Activated CD4-positive, CD25-positive, alpha-beta regulatory T cell treated with anti-CD3 and anti-CD28 coated beads, Interleukin-2, amount 50 U/mL, for 24 hours (primary cell): ENCODE measurements around the gene TUBA8.
"Not testable (repeated sequence)": the region's sequence is repeated elsewhere in the genome, so short reads cannot be mapped to it uniquely, and the experiment has no call there.

ENCODE experiments used
- ATAC-seq, 2 donors: fragments of 150-1000 bp; cut with Tn5 transposase; one replicate each; pipeline ENCODE4 v1.10.0; 2021; ENCODE audit warnings: mild to moderate bottlenecking in 1 of 2, moderate library complexity in 1 of 2

TUBA8 gene

DNA sequence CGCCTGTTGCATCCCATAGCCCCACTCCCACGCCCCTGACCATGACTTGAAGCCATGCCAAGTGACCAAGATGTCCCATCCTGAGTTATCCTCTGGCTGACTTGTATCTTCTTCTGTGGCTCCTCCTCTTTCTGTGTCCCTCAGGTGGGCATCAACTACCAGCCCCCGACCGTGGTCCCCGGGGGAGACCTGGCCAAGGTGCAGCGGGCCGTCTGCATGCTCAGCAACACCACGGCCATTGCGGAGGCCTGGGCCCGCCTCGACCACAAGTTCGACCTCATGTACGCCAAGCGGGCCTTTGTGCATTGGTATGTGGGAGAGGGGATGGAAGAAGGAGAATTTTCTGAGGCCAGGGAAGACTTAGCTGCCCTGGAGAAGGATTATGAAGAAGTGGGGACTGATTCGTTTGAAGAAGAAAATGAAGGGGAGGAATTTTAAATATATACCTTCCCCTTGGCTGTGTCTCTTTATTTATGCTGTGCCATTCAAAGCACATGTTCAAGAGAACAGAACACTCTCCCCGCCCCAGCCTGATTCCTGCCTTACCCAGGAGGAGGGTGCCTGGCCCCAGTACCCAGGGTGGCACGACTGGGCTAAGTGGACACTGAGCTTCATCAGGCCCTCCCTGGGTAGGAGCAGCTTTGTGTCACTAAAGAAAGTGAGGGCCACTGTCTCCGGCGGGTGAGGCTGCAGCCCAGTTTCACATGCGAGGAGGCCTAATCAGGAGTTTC is 20.3 kb downstream of the TUBA8 start:
- ATAC-seq, result no peak

GRCh38 chr22:18133452-18133851 is 22.8 kb downstream of the TUBA8 start:
- ATAC-seq, result no peak

DNA sequence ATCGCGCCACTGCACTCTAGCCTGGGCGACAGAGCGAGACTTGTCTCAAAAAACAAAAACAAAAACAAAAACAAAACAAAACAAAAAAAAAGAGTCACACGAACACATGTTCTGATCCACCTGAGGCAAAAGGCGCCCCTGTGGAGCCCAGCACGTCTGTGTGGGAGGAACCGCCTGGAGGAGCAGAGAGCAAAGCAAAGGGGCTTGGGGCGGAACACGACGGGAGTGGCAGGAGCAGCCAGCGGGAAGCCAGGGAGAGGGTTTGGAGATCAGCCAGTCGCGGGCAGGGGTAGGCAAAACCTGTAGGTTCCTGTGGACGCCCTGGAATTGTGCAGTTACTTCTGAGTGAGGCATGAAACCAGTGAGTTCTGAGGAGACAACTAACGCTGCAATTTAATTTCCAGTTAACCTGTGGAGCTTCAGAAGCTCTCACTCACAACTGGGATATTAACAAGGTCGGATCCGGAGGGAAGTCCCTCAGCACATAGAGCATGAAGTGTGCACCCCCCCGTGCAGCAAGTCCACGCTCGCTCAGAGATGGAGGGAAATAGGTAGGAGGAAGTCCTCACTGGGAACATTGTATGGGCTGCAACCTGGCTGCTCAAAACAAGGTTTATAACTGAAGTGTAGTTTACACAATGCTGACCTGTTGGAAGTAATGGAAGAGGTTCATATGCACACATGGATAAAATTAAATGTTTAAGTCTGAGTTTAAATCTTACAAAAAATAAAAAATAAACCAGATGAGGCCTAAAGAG is 26.1 kb downstream of the TUBA8 start:
- ATAC-seq, result no peak

- not testable (repeated sequence) for ATAC-seq
These were observed 30.4 kb downstream of the TUBA8 start for GRCh38 chr22:18141004-18141403.

DNA sequence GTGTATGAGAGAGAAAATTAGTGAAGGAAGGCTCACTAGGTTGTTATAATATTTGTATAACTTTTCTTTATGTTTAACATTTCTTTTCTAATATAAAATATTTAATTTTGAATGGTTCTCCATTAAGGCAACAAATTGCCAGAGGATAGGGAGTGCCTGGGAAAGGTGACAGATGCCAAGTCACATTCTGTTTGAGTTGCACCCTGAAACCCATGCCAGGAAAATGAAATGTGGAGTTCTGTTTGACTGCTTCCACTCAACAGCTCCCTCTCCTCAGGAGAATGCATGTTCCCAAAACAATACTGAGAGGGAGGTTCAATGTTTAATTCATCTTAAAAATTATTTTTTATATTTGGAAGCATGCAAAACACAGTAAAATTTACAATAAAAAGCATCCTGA is 33.5 kb downstream of the TUBA8 start:
- no peak for ATAC-seq

DNA sequence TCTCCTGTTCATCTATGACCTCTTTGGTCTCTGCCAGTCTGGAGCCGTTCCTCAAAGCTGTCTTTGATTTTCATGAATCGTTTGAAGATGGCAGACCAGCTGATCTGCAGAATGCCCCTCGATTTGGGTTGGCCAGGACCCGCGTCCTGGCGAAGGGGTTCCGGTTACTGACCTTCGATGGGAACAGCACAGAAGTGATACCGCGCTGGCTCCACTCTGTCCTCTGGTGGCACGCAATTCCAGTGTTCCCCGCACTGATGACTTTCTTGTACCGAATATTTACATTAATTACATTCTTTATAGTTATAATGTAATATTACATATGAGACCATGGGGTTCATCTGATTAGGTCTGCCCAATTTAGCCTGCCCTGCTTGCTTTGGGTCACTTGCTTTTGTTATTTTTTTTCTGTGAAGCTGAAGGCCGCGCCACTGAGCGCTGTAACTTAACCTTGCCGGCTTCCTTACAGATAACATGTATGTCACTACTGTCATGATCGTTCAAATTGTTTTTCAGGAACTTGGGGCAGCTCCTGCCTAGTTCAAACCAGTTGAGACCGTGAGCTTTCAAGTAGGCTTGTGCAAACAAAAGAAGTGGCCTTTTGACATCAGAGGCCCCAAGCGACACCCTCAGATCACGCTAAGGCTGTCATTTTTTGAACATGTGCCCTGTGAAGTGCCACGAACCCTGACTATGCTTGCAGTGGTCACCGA is 35.2 kb downstream of the TUBA8 start:
- no peak for ATAC-seq

DNA sequence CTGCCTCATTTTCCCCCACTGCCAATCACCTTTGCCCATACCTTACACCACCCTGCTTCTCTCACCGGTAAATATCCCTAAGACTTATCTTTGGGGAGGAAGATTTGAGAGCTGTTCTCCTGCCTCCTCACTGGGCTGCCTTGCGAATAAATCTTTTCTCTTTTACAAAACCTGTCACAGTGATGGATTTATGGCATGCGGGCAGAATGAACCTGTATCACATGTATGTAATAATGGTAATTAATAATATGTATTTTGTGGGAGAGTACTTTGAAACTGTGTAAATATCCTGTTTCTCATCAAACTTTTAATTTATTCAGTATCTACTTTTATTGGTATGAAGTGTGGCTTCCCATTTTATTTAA is 35.8 kb downstream of the TUBA8 start:
- no peak for ATAC-seq

DNA sequence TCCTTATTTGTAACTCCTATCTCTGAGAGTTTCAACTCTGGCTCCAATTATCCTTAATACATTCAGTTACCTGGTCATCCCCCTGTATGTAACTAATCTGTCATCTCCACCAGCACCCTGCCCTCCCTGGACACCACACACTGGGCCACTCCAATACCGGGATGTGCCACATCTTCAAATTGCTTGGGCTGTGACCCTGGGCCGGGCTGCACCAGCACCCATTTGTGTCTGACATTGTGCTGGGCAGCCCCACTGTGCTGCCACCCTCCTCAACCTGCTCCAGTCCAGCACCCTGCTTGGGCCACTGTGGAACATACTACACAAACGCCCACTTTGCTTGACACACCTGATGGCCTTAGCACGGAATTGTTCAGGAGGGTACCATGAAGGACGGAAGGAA is 37.2 kb downstream of the TUBA8 start:
- no peak for ATAC-seq

- no peak for ATAC-seq
These were observed 37.8 kb downstream of the TUBA8 start for GRCh38 chr22:18148293-18148965.

- ATAC-seq, result peak; percentile 37 to 48
These were observed 41.9 kb downstream of the TUBA8 start for GRCh38 chr22:18152519-18152918.

DNA sequence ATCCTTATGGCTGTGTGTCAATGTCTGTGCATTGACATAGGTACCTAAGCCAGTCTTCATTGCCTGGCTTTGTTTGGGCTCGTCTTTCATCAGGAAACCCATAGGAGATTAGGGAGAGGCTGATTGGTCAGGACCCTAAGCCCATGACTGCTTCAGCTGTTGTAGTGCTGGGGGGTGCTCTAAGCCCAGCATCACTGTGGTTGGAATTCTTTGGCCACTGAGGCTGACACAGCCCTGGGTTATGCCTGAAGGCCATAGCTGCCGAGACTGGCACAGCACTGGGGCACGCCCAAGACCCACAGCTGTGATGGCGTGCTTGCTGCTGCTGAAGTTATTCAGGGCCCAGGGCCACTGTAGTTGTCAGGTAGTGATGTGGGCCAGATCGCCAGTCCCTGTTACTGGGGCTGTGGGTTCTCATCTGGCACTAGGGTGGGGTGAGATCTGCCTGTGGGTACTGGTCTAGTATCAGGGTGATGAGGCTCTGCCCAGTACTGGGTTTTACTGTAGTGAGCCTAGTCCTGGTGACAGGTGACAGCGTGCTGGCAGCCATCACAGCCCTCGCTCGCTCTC is 44.3 kb downstream of the TUBA8 start:
- no peak for ATAC-seq

DNA sequence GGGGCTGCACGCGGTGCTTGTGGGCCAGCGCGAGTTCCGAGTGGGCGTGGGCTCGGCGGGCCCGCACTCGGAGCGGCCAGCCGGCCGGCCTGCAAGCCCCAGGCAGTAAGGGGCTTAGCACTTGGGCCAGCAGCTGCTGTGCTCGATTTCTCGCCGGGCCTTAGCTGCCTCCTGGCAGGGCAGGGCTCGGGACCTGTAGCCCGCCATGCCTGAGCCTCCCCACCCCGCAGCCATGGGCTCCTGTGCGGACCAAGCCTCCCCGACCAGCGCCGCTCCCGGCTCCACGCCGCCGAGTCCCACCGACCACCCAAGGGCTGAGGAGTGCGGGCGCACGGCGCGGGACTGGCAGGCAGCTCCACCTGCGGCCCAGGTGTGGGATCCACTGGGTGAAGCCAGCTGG is 44.9 kb downstream of the TUBA8 start:
- not testable (repeated sequence) for ATAC-seq

- peak in 1 of 2 donors; percentile 55 for ATAC-seq
These were observed 46.5 kb downstream of the TUBA8 start for GRCh38 chr22:18156878-18157713.

GRCh38 chr22:18157714-18158028 is 47.1 kb downstream of the TUBA8 start:
- no peak for ATAC-seq

- ATAC-seq, result not testable (repeated sequence)
These were observed 50.0 kb downstream of the TUBA8 start for GRCh38 chr22:18160641-18161040.

DNA sequence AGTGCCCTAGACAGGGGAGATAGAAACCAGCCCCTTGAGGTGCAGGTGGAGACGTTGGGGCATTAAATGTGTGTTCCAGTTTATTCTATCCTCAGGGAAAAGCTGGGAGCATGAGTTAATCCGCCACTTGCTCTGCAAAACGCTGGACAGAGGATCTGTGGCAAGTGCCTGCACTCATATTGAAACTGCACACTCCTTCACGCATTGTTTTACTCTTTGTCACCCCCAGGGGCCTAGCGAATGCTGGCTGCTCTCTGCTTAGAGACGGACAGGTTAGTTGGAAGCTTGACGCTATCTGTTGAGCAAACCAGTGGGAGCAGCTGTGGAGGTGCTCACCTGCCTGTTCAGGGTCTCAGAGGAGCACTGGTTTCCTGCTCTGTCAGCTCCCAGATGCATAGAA is 53.2 kb downstream of the TUBA8 start:
- not testable (repeated sequence) for ATAC-seq

GRCh38 chr22:18164584-18164983 is 54.0 kb downstream of the TUBA8 start:
- ATAC-seq, result not testable (repeated sequence)

DNA sequence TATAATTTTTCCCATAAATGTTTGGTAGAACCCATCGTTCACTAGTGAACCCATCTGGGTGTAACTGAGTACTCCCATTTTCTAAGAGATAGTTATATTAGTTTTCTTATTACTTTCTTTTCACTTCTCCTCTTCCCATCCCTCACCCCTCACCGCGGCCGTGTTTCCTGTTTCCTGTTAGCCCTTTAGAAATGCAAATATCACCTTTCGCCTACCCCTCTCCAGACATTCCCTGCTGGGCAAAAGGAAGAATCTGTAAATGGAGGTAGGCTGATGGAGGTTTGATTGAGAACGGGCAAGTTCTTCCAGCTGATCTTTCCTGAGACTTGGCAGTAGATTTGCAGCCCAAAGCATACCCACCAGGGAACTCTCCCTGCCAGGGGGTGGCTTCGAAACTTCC is 54.7 kb downstream of the TUBA8 start:
- ATAC-seq, result not testable (repeated sequence)

DNA sequence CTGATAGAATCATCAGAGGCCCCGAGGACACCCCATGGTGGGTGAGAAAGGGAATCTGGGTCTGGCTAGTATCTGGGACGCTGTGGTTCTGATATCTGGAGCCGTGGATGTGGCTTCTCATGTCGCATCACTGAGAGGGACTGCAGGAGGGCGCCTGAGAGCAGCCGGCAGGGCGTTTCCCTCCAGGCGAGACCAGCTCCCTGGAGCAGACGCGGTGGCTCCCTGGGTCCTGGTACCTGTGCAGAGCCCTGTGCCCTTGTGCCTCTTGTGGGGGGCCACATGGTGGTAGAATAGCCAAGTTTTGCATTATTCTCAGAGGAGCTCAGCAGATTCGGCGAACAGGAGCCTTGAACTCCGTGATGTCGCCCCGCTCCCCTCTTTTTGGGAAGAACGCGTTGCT is 59.7 kb downstream of the TUBA8 start:
- ATAC-seq, result not testable (repeated sequence)

GRCh38 chr22:18172203-18172602 is 61.6 kb downstream of the TUBA8 start:
- ATAC-seq, result not testable (repeated sequence)

DNA sequence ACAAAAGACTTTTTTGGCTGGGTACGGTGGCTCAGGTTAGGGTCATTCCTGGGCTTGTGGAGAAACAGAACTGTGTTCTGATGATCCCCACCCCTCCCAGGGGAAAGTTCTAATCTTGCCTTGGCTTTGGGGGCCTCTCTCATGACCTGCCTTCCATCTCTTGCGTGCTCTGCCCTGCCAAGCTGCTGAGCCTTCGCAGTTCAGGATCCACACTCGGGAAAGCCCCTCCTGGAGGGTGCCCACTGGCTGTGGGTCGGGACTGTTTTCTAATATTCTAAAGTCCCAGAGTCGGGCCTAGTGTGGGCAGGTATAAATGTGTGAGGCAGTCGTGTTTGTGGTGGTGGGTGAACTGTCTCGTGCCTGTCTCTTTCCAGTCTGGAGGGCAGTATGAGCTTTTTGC is 62.2 kb downstream of the TUBA8 start:
- ATAC-seq, result not testable (repeated sequence)

DNA sequence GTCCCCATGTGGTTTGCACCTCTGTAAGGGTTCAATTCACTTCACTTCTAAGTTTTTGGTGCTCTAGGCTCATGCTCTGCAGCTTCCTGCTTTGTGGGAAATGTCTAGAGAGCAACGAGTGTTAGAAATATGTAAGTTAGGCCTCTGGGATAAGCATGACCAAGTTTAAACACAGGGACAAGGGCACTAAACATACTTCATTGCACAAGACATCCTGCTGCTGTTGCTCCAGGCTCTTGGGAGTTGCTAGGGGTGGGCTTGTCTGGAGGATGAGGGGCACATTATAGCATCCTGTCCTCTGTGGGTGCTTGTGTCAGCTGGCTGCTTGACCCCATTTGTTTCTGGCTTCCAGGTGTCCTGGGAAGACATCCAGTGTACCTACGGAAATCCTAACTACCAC is 62.8 kb downstream of the TUBA8 start:
- not testable (repeated sequence) for ATAC-seq
